SK-N-DZ (cell line): Measurements from ENCODE around the gene NR3C1.

Source experiments
- DNase-seq: peaks from one replicate; pipeline ENCODE4 v3.0.0-alpha.2; 2015; ENCODE audit warnings: low spot score

Gene NR3C1

DNA sequence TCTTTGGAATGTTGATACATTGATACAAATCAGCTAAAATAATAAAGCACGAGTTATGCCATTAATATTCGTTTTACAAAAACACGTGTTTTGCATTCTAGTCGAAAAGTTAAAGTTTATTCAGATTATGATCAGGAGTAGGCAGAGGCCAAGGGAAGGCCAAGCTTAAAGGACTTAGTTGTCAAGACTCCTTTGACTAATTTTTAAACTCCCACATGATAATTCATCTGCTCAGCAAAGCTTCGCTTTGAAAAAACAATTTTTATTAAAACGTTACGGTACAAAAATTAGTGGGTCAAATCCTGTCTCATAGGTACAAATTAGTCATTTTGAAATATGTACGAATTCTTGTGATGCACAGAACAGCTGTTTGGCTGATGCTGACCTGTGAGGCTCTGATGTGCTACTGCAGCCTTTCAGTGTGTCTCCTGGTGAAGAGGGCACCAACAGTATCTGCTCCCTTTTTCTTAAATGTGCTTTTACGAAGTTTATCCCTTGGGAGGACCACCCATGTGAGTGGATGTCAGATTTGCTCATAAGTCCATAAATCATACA, 23.0 kb upstream of the NR3C1 start:
- peak; percentile 11 for DNase-seq

- DNase-seq, result no peak
These were observed 22.3 kb upstream of the NR3C1 start for GRCh38 chr5:143425835-143426234.

DNA sequence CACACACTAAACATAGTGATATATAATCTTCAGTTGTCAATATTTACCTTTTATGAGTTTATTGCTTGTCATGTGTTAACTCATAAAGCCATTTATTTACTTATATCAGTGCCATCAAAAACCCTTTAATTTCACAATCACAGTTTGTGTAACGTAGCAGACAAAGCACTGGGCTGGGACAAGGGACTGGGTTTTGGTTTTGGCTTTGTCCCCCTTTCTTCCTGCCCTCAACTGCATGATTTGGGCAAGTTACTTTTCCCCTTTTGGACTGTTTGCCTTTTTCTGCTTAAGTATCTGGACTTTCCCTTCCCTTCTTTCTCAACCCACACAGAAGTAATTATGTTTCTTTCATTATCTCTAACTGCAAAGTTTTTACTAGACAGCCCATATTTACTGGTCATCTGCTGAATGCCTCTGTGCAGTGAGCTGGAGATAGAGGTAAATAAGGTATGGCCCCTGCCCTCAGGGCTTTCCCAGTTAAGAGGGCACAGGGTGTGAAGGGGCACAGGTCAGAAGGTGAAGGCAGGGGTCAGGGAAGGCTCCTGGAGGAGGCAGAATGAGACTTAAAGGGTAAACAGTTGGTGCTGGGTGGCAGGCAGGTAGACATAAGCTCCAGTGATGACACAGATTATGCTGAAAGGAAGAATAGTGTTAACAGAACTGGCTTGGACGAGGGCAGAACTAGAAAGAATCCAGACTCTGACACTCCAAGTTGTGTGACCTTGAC, 14.8 kb upstream of the NR3C1 start:
- no peak for DNase-seq

- DNase-seq, result no peak
These were observed 14.1 kb upstream of the NR3C1 start for GRCh38 chr5:143417503-143418139.

GRCh38 chr5:143416411-143416810, 12.9 kb upstream of the NR3C1 start:
- no peak for DNase-seq

DNA sequence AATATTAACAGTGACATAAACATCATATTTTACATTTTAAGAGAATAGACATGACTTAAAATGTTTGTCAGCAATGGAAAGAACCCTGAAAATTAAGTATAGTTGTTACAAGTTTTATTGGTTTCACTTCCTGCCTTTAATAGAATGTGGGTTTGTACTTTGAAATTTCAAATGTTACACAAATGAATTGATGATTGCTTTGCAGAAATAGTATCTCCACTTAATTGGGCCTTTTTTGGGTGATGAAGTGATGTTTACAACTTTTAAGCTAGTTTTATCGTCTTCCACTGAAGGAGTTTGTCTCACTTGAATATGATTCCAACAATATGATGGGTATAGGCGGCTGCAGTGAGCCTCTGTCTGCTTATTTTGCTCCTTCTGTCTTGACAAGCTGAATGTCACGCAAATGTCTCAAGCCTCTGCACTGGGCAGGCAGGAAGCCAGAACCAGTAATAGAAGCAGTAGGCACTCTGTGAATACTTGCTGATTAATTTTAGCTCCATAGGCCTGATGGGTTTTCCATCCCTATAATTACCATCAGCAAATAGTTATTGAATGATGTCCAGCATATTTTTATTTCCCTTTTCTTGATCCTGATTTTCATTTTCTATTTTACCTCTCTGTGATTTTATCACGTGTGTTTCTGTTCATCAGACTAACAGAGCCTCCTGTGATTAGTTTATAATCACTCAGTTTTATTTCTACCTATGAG, 10.6 kb upstream of the NR3C1 start:
- DNase-seq, result no peak

DNA sequence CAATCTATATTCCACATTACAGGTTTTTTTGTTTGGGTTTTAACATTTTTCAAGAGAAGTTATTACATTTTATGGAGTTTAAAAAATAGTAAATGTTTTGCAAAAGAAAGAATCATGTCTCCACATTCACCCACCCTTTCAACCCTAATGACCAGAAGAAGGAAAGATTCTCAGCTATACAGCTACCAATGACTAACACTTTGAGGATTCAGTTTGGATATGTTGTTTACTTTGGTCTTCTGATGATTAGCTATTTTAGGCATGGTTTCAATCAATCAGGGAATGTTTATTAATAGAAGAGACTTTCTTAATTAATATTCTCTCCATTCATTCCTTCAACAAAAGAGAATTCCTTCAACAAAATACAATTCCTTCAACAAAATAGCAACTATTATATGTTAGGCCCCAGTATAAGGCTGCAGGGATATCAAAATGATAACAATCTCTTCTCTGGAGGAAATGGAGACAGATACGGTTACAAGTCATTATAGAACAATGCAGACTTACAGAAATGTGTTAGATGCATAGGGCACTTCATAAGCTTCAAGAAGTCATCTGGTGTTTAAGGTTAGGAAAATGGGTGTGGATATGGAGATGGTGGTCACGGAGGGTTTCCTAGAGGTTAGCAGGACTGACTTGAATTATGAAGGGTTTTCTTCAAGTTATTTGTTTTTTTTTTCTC, 9.3 kb upstream of the NR3C1 start:
- DNase-seq, result no peak

DNA sequence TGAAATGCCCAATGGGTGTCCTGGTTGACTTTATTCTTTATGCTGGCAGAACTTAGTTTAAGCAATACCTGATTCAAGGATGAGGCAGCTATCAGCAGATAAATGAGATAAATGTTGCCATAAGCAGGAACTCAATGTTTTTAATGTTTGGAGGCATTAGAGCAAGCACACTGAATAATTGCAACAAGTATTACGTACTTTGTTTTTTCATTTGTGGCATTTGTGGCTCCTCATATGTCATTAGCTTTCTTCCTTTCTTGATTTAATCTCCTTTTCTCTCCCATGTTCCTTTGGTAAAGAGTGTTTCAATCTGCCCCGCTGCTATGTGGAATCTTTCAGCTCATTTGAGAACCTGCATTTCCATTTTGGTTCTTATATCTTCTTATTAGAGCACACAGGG, 6.4 kb upstream of the NR3C1 start:
- DNase-seq, result no peak

DNA sequence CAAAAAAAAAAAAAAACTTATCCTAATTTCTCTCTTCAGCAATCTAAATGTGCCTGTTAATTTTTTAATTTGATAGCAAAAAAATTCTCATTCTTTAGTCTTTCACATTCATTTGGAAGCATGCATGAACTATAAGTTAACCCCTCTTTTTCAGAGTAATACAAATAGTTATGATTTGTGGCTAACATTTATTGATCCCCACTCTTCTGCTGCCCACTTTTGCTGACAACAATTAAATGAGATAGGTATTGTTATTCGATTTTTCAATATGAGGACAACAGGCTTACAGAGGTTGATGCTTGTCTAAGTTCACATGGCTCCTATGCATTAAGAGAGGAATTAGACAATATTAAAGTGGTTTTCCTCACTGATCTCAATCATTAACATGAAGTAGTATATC, 2.9 kb upstream of the NR3C1 start:
- DNase-seq, result no peak

DNA sequence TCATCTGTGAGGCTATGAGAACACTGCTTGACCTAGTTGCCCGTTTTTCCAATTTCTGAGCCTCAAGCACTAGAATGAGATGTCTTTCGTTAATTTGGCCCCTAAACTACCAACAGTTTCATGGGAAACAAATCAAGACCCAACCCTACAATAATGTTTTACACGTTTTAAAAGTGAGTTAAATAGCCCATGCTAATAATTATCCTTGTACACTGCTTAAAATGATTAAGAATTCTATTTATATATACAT, 2.3 kb upstream of the NR3C1 start:
- no peak for DNase-seq

DNA sequence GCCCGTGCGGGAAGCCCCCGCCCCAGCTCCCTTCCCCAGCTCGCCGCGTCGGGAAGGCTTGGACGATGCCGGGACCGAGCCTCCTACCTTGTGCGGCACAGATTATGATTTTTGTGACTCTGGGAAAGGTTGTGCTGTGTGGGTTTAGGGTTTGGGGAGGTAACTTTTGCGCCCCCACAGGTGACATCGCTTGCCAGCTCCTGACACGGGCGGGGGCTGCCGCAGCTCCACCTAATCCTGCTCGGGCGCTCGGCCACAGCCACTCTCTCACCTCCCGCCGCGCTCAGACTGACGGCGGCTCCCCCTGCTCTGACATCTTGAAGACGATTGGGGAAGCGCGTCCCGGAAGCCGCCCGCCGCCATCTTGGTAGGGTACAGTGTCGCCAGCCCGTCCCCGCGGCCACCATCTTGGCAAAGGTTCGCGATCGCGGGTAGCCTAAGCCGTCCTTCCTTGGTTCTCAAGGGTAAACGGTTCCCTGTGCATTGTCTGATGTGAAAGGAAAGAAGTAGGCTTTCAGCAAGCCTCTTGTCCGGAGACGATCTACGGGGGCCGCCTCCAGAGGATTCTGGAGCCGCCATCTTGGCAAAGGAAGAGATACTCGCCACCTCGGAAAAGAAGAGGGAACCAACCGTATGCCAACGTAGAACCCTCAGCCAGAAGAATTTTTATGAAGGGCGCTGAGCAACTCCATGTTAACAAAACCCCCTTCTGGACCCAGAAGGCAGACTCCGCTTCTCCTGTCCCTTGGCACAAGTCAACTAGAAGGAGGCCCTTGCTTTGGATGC, 1.8 kb upstream of the NR3C1 start:
- DNase-seq, result peak; percentile 90

DNA sequence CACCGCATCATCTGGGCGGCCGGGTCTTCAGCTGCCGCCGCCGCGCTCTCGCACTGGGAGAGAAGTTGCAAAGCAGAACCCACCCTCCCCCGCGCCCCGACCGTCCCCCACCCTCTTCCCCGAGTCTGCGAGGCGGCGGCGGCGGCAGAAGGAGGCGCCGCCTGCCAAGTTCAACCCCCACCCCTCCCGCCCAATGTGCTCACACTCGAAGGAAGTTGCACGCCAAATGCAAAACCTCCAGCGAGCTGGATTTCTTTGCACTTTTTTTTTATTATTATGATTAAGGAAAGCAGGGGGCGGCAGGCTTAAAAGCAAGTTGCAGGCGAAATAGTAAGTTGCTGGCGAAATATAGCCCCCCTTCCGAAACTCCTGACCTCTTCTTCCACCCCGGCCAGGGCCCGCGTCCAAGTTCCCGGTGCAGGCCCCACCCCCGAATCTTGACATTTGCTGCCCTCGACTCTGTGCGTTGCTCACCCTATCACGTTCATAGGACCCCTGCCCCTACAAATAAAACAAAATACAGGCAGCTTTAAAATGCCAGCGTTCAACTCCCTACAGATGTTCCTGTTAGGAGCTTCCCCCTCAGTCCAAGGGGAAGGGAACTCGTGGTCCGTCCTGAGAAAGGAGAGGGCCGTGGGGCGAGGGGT, 1.1 kb upstream of the NR3C1 start:
- DNase-seq, result peak; percentile 63

DNA sequence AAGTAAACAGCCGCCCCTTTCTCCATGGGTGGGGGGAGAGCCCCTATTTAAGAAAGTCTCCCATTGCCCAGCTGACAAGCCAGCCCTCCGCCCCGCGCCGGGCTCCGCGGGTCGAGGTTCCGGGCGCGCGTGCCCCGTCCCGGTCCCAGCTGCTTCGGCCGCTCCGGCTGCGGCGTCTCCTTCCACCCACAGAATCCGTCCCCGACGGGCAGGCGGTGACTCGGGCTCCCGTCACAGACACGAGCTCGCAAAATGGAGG, 223 bp downstream of the NR3C1 start:
- no peak for DNase-seq

DNA sequence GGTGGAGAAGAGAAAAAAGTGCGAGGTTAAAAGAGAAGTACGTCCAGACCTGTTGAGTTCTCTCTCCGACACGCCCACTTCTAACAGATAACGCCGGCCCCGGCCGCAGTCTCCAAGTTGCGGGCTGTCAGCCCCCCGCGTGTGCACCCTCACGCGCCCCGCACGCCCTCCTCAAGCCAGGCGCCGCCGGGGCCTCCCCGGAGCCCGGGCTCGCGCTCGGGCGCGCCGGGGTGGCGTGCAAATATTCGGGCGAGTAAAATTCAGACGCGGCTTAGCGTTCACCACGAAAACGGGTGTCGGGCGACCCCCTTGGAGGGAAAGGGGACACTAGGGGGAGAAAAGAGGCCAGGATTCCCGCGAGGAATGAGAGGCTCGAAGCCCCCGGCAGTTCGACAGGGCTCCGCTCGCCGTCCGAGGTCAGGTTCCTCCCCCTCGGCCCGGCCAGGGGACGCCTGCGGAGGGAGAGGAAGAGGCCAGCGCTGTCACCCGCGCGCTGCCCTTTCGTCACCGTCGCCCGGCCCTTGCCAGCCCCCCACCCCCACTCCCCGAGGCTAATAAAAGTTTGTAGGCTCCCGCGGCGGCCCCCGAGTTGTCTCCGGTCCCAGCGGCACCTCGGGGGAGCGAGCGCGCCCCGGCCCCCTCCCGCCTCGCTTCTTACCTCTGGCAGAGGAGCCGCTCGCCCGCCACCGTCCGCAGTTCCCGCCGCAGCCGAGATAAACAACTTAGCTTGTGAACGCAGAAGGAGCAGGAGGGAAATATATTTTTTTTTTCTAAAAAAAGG, 743 bp downstream of the NR3C1 start:
- peak; percentile 35 for DNase-seq

- DNase-seq, result no peak
These were observed 1.4 kb downstream of the NR3C1 start for GRCh38 chr5:143402017-143402552.

DNA sequence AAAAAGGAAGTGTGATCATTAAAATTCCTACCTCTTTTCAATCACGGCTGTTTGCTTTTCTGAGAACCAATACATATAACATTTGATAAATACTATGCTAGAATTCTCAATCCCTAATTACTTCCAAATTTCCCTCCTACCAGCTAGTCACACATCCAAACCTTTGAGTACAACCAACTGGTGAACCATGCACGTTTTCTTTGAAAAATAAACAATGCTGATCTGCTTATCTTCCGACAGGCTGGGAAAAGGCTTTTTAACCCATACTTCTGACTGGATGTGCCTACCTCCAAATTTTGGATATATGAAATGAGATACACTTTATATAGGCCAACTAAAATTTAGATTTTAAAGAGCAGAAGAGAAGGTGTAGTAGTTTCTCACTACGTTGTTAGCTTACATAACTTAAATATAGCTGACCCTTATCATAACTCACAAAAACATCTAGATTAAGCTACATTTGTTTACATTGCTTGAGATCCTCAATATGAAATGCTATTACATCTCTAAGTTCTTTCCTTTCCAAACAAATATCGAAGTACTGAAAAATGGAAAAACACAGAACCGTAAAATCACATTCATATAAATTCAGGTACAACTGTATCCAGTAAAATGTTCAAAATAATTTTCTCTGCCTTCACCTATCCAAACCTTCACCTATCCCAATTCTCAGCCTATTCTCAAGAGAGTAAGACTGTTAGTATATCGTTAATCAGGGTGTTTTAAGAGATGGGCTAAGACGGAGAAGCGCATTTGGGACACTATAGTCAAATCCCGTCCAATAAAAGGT, 2.1 kb downstream of the NR3C1 start:
- DNase-seq, result no peak

DNA sequence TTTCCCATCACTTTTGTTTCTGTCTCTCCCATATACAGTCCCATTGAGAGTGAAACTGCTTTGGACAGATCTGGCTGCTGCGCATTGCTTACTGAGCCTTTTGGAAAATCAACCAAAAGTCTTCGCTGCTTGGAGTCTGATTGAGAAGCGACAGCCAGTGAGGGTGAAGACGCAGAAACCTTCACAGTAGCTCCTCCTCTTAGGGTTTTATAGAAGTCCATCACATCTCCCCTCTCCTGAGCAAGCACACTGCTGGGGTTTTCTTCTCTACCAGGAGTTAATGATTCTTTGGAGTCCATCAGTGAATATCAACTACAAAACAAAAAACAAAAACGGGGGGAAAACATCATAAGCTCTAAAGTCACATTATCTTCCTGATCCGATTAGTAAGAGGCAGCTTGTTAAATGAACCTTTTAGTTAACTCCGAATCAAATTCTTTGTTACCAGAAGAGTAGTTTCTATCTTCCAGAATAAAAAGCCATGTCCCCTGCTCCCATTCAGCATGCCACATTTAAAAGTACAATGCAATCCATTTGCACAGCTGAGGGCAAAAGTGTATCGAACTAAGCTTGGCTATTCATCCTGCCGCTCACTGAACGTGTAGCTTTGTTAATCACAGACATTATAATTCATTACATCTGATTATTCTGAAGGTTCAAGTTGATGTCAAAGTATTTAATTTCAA, 2.8 kb downstream of the NR3C1 start:
- no peak for DNase-seq

DNA sequence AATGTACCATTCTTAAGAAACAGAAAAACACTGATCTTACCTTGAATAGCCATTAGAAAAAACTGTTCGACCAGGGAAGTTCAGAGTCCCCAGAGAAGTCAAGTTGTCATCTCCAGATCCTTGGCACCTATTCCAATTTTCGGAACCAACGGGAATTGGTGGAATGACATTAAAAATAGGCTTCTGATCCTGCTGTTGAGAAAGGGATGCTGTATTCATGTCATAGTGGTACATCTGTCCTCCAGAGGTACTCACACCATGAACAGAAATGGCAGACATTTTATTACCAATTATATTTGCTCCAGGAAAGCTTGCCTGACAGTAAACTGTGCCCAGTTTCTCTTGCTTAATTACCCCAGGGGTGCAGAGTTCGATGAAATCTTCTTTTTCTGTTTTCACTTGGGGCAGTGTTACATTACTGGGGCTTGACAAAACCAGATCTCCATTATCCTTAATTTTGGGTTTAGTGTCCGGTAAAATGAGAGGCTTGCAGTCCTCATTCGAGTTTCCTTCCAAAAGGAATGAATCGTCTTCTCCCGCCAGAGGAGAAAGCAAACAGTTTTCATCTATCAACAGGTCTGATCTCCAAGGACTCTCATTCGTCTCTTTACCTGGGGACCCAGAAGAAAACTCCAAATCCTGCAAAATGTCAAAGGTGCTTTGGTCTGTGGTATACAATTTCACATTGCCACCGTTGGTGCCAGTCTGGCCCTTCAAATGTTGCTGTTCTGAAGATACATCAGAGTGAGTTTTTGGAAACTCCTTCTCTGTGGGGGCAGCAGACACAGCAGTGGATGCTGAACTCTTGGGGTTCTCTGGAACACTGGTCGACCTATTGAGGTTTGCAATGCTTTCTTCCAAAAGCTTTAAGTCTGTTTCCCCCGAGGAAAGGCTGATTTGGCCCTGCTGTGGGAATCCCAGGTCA, 3.6 kb downstream of the NR3C1 start:
- no peak for DNase-seq
